ENCODE results near the gene GSTA5. TPM values are rescaled to one million over a fixed set of nuclear protein-coding genes. Genes with fewer than 3 reads are reported as not detected.

Gene GSTA5
- total and polyA plus RNA-seq, 2 of the 8 experiments (the other 6 are each of a cell fraction or from before 2014, with no cell fraction given), result not detected

- peaks cover 3 to 9% of the 10 kb centered on the region in 2 experiments; a peak in 3 of 4 replicates for H3K9me3 ChIP-seq (ENCODE audit: insufficient read depth in 2 of 2, low read depth in 1 of 2, low read length in 1 of 2)
- no peak overlapping the region for H3K4ac ChIP-seq (replicated peaks; ENCODE audit: insufficient read length, low read depth, low read length)
- no peaks in the 10 kb centered on the region for H4K20me1 ChIP-seq (replicated peaks in 1 of 2; ENCODE audit: control insufficient read depth in 1 of 2, insufficient read depth in 2 of 2, low read length in 2 of 2)
- H2BK12ac ChIP-seq (ENCODE audit: low read depth, low read length), result no peak overlapping the region
- H3K56ac ChIP-seq (replicated peaks; ENCODE audit: insufficient read length, low read depth, low read length), result no peak overlapping the region
- no peaks in the 10 kb centered on the region for H3K79me1 ChIP-seq (ENCODE audit: low read depth, low read length)
- ChIA-PET CTCF (ENCODE audit: partially characterized antibody) (no interaction called here), POLR2A (ENCODE audit: partially characterized antibody) (no interaction called here)
- no peak overlapping the region for H4K8ac ChIP-seq (ENCODE audit: extremely low read depth, insufficient read depth, low read length)
- no peak overlapping the region for H2BK20ac ChIP-seq (ENCODE audit: low read length)
- H4K5ac ChIP-seq (ENCODE audit: insufficient read length, low read depth, low read length), result no peak overlapping the region
- no peaks in the 10 kb centered on the region for H3K36me3 ChIP-seq (ENCODE audit: control insufficient read depth in 2 of 4, insufficient read depth in 4 of 4, low read length in 3 of 4)
- no peaks in the 10 kb centered on the region for H3K4me1 ChIP-seq (replicated peaks in 1 of 4; ENCODE audit: control insufficient read depth in 3 of 4, insufficient read depth in 4 of 4, low read length in 3 of 4)
- no peak overlapping the region for H3K4me2 ChIP-seq (ENCODE audit: insufficient read depth in 1 of 2, low read depth in 2 of 2, low read length in 2 of 2)
- no peak overlapping the region for H2BK15ac ChIP-seq (ENCODE audit: low read length)
- no peak overlapping the region for H3K4me3 ChIP-seq (ENCODE audit: extremely low read depth in 1 of 4, insufficient read depth in 2 of 4, low read depth in 3 of 4, low read length in 4 of 4)
- no peak overlapping the region for H2AFZ ChIP-seq (ENCODE audit: low read length)
- no peak overlapping the region for H2AK5ac ChIP-seq (ENCODE audit: low read depth, low read length)
- H3K79me2 ChIP-seq (ENCODE audit: control insufficient read depth in 1 of 2, insufficient read depth in 2 of 2, low read length in 2 of 2), result no peaks in the 10 kb centered on the region
- no peak overlapping the region for H3K18ac ChIP-seq (ENCODE audit: extremely low read depth, low read length)
- H3K23ac ChIP-seq (ENCODE audit: insufficient read length), result no peak overlapping the region
- no peaks in the 10 kb centered on the region for H3K23me2 ChIP-seq (ENCODE audit: low read depth, low read length)
- no peak overlapping the region for H3K27ac ChIP-seq (ENCODE audit: low read depth, low read length)
- H3K27me3 ChIP-seq (replicated peaks in 1 of 4; ENCODE audit: control insufficient read depth in 3 of 4, extremely low read depth in 1 of 4, insufficient read depth in 3 of 4, low read length in 3 of 4), result no peaks in the 10 kb centered on the region
- H2BK5ac ChIP-seq (ENCODE audit: low read depth, low read length), result no peak overlapping the region
- H3K14ac ChIP-seq (ENCODE audit: insufficient read length), result no peak overlapping the region
- no peak for DNase-seq (ENCODE audit: low read depth in 1 of 2, low spot score in 2 of 2)
- 81% methylated on average over 3 of the region's 3 CpGs; no CpG with 5 or more reads in 1 of the 2 experiments for WGBS, 2 experiments (ENCODE audit: extremely low coverage in 1 of 2, insufficient coverage in 1 of 2, insufficient read length in 1 of 2, insufficient replicate concordance in 2 of 2, low coverage in 1 of 2, low lambda C conversion rate in 2 of 2, missing lambda C conversion rate in 1 of 2)
- no peak overlapping the region for H2BK120ac ChIP-seq (replicated peaks; ENCODE audit: low read depth, low read length)
- H3K9ac ChIP-seq (replicated peaks in 1 of 4; ENCODE audit: extremely low read depth in 1 of 4, low read depth in 3 of 4, low read length in 3 of 4), result no peak overlapping the region
- H4K91ac ChIP-seq (replicated peaks; ENCODE audit: insufficient read length, low read length), result no peak overlapping the region
- no peak for FAIRE-seq
- no peak for TF ChIP-seq MAFK (IDR thresholded peaks at IDR 0.05; ENCODE audit: low read depth, low read length)
- no peak for TF ChIP-seq POU5F1 (IDR thresholded peaks at IDR 0.05; ENCODE audit: low read depth, low read length)
- no peak for TF ChIP-seq EP300 (IDR thresholded peaks at IDR 0.05; ENCODE audit: borderline replicate concordance in 1 of 2, low read depth in 2 of 2, low read length in 2 of 2)
- TF ChIP-seq RXRA (IDR thresholded peaks at IDR 0.05; ENCODE audit: insufficient read depth, low read depth, low read length), result no peak
- TF ChIP-seq POLR2AphosphoS5 (IDR thresholded peaks at IDR 0.05; ENCODE audit: low read depth, low read length), result no peak
- TF ChIP-seq CHD1 (IDR thresholded peaks at IDR 0.05; ENCODE audit: low read depth, low read length), result no peak
- TF ChIP-seq FOSL1 (IDR thresholded peaks at IDR 0.05; ENCODE audit: insufficient read depth, low read depth, low read length), result no peak
- no peak for TF ChIP-seq SP2 (IDR thresholded peaks at IDR 0.05; ENCODE audit: low read length)
- no peak for TF ChIP-seq RNF2 (IDR thresholded peaks at IDR 0.05; ENCODE audit: borderline replicate concordance, low read depth, low read length, missing control alignments, poor library complexity, severe bottlenecking)
- no peak for TF ChIP-seq HDAC6 (IDR thresholded peaks at IDR 0.05; ENCODE audit: low read depth, low read length)
- no peak for TF ChIP-seq EGR1 (IDR thresholded peaks at IDR 0.05; ENCODE audit: borderline replicate concordance, low read depth, low read length)
- TF ChIP-seq ATF3 (IDR thresholded peaks at IDR 0.05; ENCODE audit: insufficient read depth, low read depth, low read length), result no peak
- no peak for TF ChIP-seq USF2 (IDR thresholded peaks at IDR 0.05; ENCODE audit: low read length)
Measured at GRCh38 chr6:52788478-52788877, 52.1 kb downstream of the GSTA5 start.
